Measurements from ENCODE around the gene RAB3GAP1. TPM values are rescaled to one million over a fixed set of nuclear protein-coding genes. Genes with fewer than 3 reads are reported as not detected.
"Not testable (repeated sequence)": the region's sequence is repeated elsewhere in the genome, so short reads cannot be mapped to it uniquely, and the experiment has no call there.

Gene RAB3GAP1
- total RNA-seq, 1 donor from 2014 or later: 32.0 TPM

GRCh38 chr2:135029481-135030134 lies 22.5 kb upstream of the RAB3GAP1 start:
- Mint-ChIP-seq H3K36me3 (ENCODE audit: low read depth) (peaks cover 6% of the 10 kb centered on the region), H3K27ac (ENCODE audit: unreplicated experiment) (no peak overlapping the region), H3K9me3 (no peaks in the 10 kb centered on the region), H3K4me3 (no peak overlapping the region), H3K27me3 (ENCODE audit: low read depth) (peaks cover 4% of the 10 kb centered on the region), H3K4me1 (no peaks in the 10 kb centered on the region)
- no peak for DNase-seq (ENCODE audit: low read depth, low spot score)
- TF ChIP-seq CTCF (conservative IDR thresholded peaks at IDR 0.05): no peak

- no peak for TF ChIP-seq CTCF (conservative IDR thresholded peaks at IDR 0.05)
- H3K27me3 Mint-ChIP-seq (ENCODE audit: low read depth): peaks cover 4% of the 10 kb centered on the region
- H3K36me3 Mint-ChIP-seq (ENCODE audit: low read depth): peaks cover 6% of the 10 kb centered on the region
- no peak for DNase-seq (ENCODE audit: low read depth, low spot score)
- no peak overlapping the region for H3K27ac Mint-ChIP-seq (ENCODE audit: unreplicated experiment)
- no peaks in the 10 kb centered on the region for H3K9me3 Mint-ChIP-seq
- H3K4me3 Mint-ChIP-seq: no peak overlapping the region
- no peaks in the 10 kb centered on the region for H3K4me1 Mint-ChIP-seq
These were observed 21.3 kb upstream of the RAB3GAP1 start for GRCh38 chr2:135030826-135031225.

GRCh38 chr2:135033216-135033615 lies 18.9 kb upstream of the RAB3GAP1 start:
- not testable (repeated sequence) for H3K4me3 Mint-ChIP-seq; H3K36me3 Mint-ChIP-seq (ENCODE audit: low read depth); H3K9me3 Mint-ChIP-seq; H3K4me1 Mint-ChIP-seq; H3K27me3 Mint-ChIP-seq (ENCODE audit: low read depth); DNase-seq (ENCODE audit: low read depth, low spot score); H3K27ac Mint-ChIP-seq (ENCODE audit: unreplicated experiment)

GRCh38 chr2:135037831-135038230 lies 14.3 kb upstream of the RAB3GAP1 start:
- Mint-ChIP-seq H3K27ac (ENCODE audit: unreplicated experiment) (no peak overlapping the region), H3K4me3 (no peak overlapping the region), H3K9me3 (no peaks in the 10 kb centered on the region), H3K27me3 (ENCODE audit: low read depth) (peaks cover 13% of the 10 kb centered on the region), H3K4me1 (no peaks in the 10 kb centered on the region), H3K36me3 (ENCODE audit: low read depth) (no peaks in the 10 kb centered on the region)
- TF ChIP-seq CTCF (conservative IDR thresholded peaks at IDR 0.05): no peak
- no peak for DNase-seq (ENCODE audit: low read depth, low spot score)

- Mint-ChIP-seq H3K4me1 (peaks cover 12% of the 10 kb centered on the region), H3K9me3 (no peaks in the 10 kb centered on the region), H3K36me3 (ENCODE audit: low read depth) (no peaks in the 10 kb centered on the region), H3K27me3 (ENCODE audit: low read depth) (peaks cover 10% of the 10 kb centered on the region), H3K4me3 (no peak overlapping the region), H3K27ac (ENCODE audit: unreplicated experiment) (no peak overlapping the region)
- DNase-seq (ENCODE audit: low read depth, low spot score): no peak
- TF ChIP-seq CTCF (conservative IDR thresholded peaks at IDR 0.05): peak; percentile 60
These were observed 8.7 kb upstream of the RAB3GAP1 start for GRCh38 chr2:135043345-135043744.

GRCh38 chr2:135047300-135047699 lies 4.8 kb upstream of the RAB3GAP1 start, which contains the start of gene MAP3K19:
TSS of gene MAP3K19 (minus strand) at chr2:135047447. CDS start at chr2:135024647, 22,800 bp downstream.
- Mint-ChIP-seq H3K4me3 (no peak within 1 kb of the TSS), H3K9me3 (no peaks in the 10 kb centered on the region), H3K27ac (ENCODE audit: unreplicated experiment) (no peak within 1 kb of the TSS)

More at GRCh38 chr2:135047300-135047699, 4.8 kb upstream of the RAB3GAP1 start, which contains the start of gene MAP3K19:
- TF ChIP-seq CTCF (conservative IDR thresholded peaks at IDR 0.05): no peak
- Mint-ChIP-seq H3K36me3 (ENCODE audit: low read depth) (no peaks in the 10 kb centered on the region), H3K4me1 (peaks cover 22% of the 10 kb centered on the region), H3K27me3 (ENCODE audit: low read depth) (peaks cover 4% of the 10 kb centered on the region)
- DNase-seq (ENCODE audit: low read depth, low spot score): no peak

Measured in neural crest cell (in vitro differentiated cells).